HG03175 (cell line): ENCODE measurements around the gene TP53RK.

Experiments
- ATAC-seq: cut with Tn5 transposase; IDR thresholded peaks from one replicate; pipeline ENCODE4 v1.9.1; 2021; ENCODE audit warnings: mild to moderate bottlenecking, moderate library complexity; ENCODE audit not compliant: unreplicated experiment

TP53RK gene

GRCh38 chr20:46708172-46708860 is 19.1 kb upstream of the TP53RK start:
- ATAC-seq: no peak

GRCh38 chr20:46706242-46706641 is 17.0 kb upstream of the TP53RK start:
- ATAC-seq: no peak

GRCh38 chr20:46705378-46705729 is 16.1 kb upstream of the TP53RK start:
- ATAC-seq: no peak

- ATAC-seq: no peak
Measured at GRCh38 chr20:46704714-46705377, 15.6 kb upstream of the TP53RK start.

GRCh38 chr20:46703435-46703834 is 14.2 kb upstream of the TP53RK start:
- ATAC-seq: no peak

- ATAC-seq: no peak
Measured at GRCh38 chr20:46702447-46703203, 13.4 kb upstream of the TP53RK start.

GRCh38 chr20:46701986-46702385 is 12.7 kb upstream of the TP53RK start:
- ATAC-seq: no peak

GRCh38 chr20:46701556-46701955 is 12.3 kb upstream of the TP53RK start:
- ATAC-seq: no peak

GRCh38 chr20:46701057-46701456 is 11.8 kb upstream of the TP53RK start:
- ATAC-seq: no peak

- ATAC-seq: no peak
Measured at GRCh38 chr20:46700481-46700880, 11.2 kb upstream of the TP53RK start.

GRCh38 chr20:46699651-46700359 is 10.6 kb upstream of the TP53RK start:
- no peak for ATAC-seq

GRCh38 chr20:46698788-46699187 is 9.5 kb upstream of the TP53RK start:
- ATAC-seq: no peak

- no peak for ATAC-seq
Measured at GRCh38 chr20:46696791-46697279, 7.6 kb upstream of the TP53RK start.

- no peak for ATAC-seq
Measured at GRCh38 chr20:46695892-46696291, 6.6 kb upstream of the TP53RK start.

- ATAC-seq: no peak
Measured at GRCh38 chr20:46694484-46694883, 5.2 kb upstream of the TP53RK start.

GRCh38 chr20:46691196-46691595 is 2.0 kb upstream of the TP53RK start:
- ATAC-seq: no peak

GRCh38 chr20:46690219-46691106 is 1.2 kb upstream of the TP53RK start:
- no peak for ATAC-seq

- ATAC-seq: no peak
Measured at GRCh38 chr20:46689754-46690085, 476 bp upstream of the TP53RK start.

- ATAC-seq: no peak
Measured at GRCh38 chr20:46688151-46689081, 828 bp downstream of the TP53RK start.
